ENCODE results near the gene LIMS2. TPM values are rescaled to one million over a fixed set of nuclear protein-coding genes. Genes with fewer than 3 reads are reported as not detected.

LIMS2 gene
- total RNA-seq, 1 donor from 2014 or later = 6.2 TPM

- TF ChIP-seq, protein P1, sequence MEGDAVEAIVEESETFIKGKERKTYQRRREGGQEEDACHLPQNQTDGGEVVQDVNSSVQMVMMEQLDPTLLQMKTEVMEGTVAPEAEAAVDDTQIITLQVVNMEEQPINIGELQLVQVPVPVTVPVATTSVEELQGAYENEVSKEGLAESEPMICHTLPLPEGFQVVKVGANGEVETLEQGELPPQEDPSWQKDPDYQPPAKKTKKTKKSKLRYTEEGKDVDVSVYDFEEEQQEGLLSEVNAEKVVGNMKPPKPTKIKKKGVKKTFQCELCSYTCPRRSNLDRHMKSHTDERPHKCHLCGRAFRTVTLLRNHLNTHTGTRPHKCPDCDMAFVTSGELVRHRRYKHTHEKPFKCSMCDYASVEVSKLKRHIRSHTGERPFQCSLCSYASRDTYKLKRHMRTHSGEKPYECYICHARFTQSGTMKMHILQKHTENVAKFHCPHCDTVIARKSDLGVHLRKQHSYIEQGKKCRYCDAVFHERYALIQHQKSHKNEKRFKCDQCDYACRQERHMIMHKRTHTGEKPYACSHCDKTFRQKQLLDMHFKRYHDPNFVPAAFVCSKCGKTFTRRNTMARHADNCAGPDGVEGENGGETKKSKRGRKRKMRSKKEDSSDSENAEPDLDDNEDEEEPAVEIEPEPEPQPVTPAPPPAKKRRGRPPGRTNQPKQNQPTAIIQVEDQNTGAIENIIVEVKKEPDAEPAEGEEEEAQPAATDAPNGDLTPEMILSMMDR (IDR thresholded peaks at IDR 0.05; ENCODE audit: unreplicated experiment) = no peak
- Mint-ChIP-seq H3K4me3 (ENCODE audit: low read depth) (no peak overlapping the region), H3K9me3 (ENCODE audit: low read depth) (no peaks in the 10 kb centered on the region), H3K27ac (no peak overlapping the region), H3K4me1 (ENCODE audit: low read depth) (no peaks in the 10 kb centered on the region), H3K36me3 (ENCODE audit: insufficient read depth) (peaks cover 22% of the 10 kb centered on the region), H3K27me3 (no peaks in the 10 kb centered on the region)
- DNase-seq (ENCODE audit: low spot score, unreplicated experiment) = no peak
Observed at GRCh38 chr2:127719301-127720218, 44.2 kb upstream of the LIMS2 start.

DNA sequence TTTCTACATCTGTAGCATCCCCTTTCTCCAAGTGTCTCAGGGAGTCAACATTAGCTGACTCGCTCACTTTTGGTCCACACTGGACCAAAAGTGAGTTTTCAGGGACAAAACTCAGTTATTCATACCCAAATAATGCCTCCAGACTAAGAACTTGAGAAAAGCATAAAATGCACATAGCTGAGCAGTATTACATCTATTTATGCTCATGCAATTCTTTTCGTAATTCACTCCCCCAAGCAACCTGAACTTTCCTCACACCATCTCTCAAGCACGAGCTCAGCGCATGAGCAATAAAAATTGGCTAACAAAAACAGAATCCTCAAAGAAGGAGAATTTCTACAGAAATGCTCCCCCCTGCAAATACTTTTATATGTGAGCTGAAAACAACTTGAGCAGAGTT lies 42.9 kb upstream of the LIMS2 start:
- H3K4me3 Mint-ChIP-seq (ENCODE audit: low read depth) = no peak overlapping the region
- TF ChIP-seq, protein P1 (IDR thresholded peaks at IDR 0.05; ENCODE audit: unreplicated experiment) = no peak
- peaks cover 20% of the 10 kb centered on the region for H3K36me3 Mint-ChIP-seq (ENCODE audit: insufficient read depth)
- H3K9me3 Mint-ChIP-seq (ENCODE audit: low read depth) = no peaks in the 10 kb centered on the region
- DNase-seq (ENCODE audit: low spot score, unreplicated experiment) = no peak
- no peaks in the 10 kb centered on the region for H3K27me3 Mint-ChIP-seq
- no peak overlapping the region for H3K27ac Mint-ChIP-seq
- H3K4me1 Mint-ChIP-seq (ENCODE audit: low read depth) = no peaks in the 10 kb centered on the region

- H3K27ac Mint-ChIP-seq = no peak overlapping the region
- no peaks in the 10 kb centered on the region for H3K4me1 Mint-ChIP-seq (ENCODE audit: low read depth)
- TF ChIP-seq, protein P1 (IDR thresholded peaks at IDR 0.05; ENCODE audit: unreplicated experiment) = no peak
- H3K4me3 Mint-ChIP-seq (ENCODE audit: low read depth) = no peak overlapping the region
- H3K36me3 Mint-ChIP-seq (ENCODE audit: insufficient read depth) = peaks cover 10% of the 10 kb centered on the region
- no peaks in the 10 kb centered on the region for H3K27me3 Mint-ChIP-seq
- DNase-seq (ENCODE audit: low spot score, unreplicated experiment) = no peak
- no peaks in the 10 kb centered on the region for H3K9me3 Mint-ChIP-seq (ENCODE audit: low read depth)
Observed at GRCh38 chr2:127715778-127716449, 40.6 kb upstream of the LIMS2 start.

- Mint-ChIP-seq H3K4me1 (ENCODE audit: low read depth) (no peaks in the 10 kb centered on the region), H3K27ac (no peak overlapping the region), H3K27me3 (no peaks in the 10 kb centered on the region), H3K36me3 (ENCODE audit: insufficient read depth) (peaks cover 12% of the 10 kb centered on the region), H3K4me3 (ENCODE audit: low read depth) (no peak overlapping the region), H3K9me3 (ENCODE audit: low read depth) (no peaks in the 10 kb centered on the region)
- TF ChIP-seq, protein P1 (IDR thresholded peaks at IDR 0.05; ENCODE audit: unreplicated experiment) = no peak
- no peak for DNase-seq (ENCODE audit: low spot score, unreplicated experiment)
Observed at GRCh38 chr2:127713562-127713961, 38.2 kb upstream of the LIMS2 start.

- H3K4me1 Mint-ChIP-seq (ENCODE audit: low read depth) = no peaks in the 10 kb centered on the region
- DNase-seq (ENCODE audit: low spot score, unreplicated experiment) = no peak
- peaks cover 14% of the 10 kb centered on the region for H3K36me3 Mint-ChIP-seq (ENCODE audit: insufficient read depth)
- no peak overlapping the region for H3K27ac Mint-ChIP-seq
- no peaks in the 10 kb centered on the region for H3K9me3 Mint-ChIP-seq (ENCODE audit: low read depth)
- no peak overlapping the region for H3K4me3 Mint-ChIP-seq (ENCODE audit: low read depth)
- TF ChIP-seq, protein P1 (IDR thresholded peaks at IDR 0.05; ENCODE audit: unreplicated experiment) = no peak
- no peaks in the 10 kb centered on the region for H3K27me3 Mint-ChIP-seq
Observed at GRCh38 chr2:127712999-127713398, 37.7 kb upstream of the LIMS2 start.
